ENCODE measurements around the gene SLC2A11.

DNA sequence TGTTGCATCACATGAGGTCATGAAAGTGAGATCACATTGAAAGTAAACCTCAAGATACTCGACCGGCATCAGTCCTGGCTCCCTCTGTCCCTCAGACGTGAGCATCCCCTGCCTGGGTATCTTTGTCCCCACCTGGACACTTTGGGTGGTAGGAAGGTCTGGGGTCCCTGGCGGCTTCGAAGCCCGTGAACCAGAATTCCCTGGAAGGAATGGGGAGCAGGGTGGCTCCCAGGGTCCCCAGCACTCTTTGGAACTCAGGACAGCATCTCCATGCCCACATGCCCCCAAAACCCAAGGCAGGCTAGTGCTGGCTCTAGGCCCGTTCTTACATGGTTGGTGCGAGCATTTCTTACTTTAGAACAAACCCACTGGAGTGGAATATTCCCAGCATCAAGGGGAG lies 26.4 kb upstream of the SLC2A11 start:
- TF ChIP-seq POLR2A (IDR thresholded peaks at IDR 0.05): no peak
- TF ChIP-seq, protein P1, sequence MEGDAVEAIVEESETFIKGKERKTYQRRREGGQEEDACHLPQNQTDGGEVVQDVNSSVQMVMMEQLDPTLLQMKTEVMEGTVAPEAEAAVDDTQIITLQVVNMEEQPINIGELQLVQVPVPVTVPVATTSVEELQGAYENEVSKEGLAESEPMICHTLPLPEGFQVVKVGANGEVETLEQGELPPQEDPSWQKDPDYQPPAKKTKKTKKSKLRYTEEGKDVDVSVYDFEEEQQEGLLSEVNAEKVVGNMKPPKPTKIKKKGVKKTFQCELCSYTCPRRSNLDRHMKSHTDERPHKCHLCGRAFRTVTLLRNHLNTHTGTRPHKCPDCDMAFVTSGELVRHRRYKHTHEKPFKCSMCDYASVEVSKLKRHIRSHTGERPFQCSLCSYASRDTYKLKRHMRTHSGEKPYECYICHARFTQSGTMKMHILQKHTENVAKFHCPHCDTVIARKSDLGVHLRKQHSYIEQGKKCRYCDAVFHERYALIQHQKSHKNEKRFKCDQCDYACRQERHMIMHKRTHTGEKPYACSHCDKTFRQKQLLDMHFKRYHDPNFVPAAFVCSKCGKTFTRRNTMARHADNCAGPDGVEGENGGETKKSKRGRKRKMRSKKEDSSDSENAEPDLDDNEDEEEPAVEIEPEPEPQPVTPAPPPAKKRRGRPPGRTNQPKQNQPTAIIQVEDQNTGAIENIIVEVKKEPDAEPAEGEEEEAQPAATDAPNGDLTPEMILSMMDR (IDR thresholded peaks at IDR 0.05): no peak

Measured in adrenal gland (tissue), 5 donors.